ENCODE data around the gene CLDN19. TPM values are rescaled to one million over a fixed set of nuclear protein-coding genes. Genes with fewer than 3 reads are reported as not detected.
"Not testable (repeated sequence)": the region's sequence is repeated elsewhere in the genome, so short reads cannot be mapped to it uniquely, and the experiment has no call there.

The CLDN19 gene
- total RNA-seq, 1 experiment from 2014 or later, result 12.2 TPM

- Histone ChIP-seq H3K27me3 (ENCODE audit: control insufficient read depth, insufficient read depth, low read length) (no peaks in the 10 kb centered on the region), H3K4me3 (ENCODE audit: insufficient read depth, low read depth, low read length) (peak overlapping the region; percentile 100), H3K36me3 (replicated peaks; ENCODE audit: control insufficient read depth, insufficient read depth, low read length) (no peaks in the 10 kb centered on the region)
- DNase-seq, result no peak
Observed at GRCh38 chr1:42767510-42768000, 27.5 kb upstream of the CLDN19 start.

- Histone ChIP-seq H3K4me3 (ENCODE audit: insufficient read depth, low read depth, low read length) (peak within 1 kb of the TSS; percentile 100), H3K27me3 (ENCODE audit: control insufficient read depth, insufficient read depth, low read length) (no peaks in the 10 kb centered on the region), H3K36me3 (replicated peaks; ENCODE audit: control insufficient read depth, insufficient read depth, low read length) (peaks cover 2% of the 10 kb centered on the region; the same call in 1 of the 2 replicates)
- peak; percentile 99 for DNase-seq
Observed at GRCh38 chr1:42766741-42767509, 26.9 kb upstream of the CLDN19 start, which contains the start of the genes C1orf50 and P3H1. Gene C1orf50 (plus strand): TSS chr1:42767249. CDS start chr1:42767312, 63 bp downstream. Gene P3H1 (minus strand): TSS chr1:42767028. CDS start chr1:42766971, 57 bp downstream.

DNA sequence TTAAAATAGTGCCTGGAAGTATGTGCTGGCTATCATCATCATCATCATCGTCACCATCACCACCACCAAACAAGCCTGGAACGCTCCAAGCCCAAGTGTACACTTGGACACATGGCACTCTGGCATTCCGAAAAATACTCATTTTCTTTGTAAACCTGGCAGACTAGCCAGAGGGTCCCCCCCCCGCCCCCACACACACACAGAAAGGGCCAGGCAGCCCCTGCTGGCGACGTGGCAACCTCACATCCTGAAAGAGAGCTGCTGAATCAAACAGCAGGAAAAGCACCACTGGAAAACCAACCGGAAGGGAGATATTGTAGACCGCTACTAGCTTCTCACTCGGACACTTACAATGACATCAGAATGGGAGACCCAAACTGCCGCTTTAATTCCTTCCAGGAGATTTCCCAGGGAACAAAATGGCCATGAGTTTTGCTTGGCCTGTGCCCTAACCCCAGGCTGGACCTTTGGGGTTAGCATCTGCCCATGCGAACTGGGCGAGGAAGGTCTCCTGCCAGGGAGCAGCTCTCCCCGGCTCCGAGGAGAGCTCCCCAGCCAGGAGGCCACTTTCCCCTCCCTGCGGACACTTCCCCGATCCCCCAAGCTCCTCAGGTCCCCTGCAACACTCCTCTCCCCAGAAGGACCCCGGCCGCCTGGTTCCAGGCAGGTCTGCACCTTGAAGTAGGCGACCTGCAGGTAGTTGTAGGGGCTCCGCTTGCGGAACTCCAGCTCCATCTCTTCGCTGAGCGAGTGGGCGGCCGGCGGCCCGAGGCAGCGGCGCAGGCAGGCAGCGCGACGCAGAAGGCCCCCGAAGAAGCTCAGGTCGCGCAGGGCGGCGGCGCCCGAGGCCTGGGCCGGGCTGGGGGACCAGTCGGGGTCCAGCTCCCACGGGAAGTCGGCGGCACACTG is 26.1 kb upstream of the CLDN19 start:
- peak; percentile 74 for DNase-seq
- peaks cover 2% of the 10 kb centered on the region for H3K36me3 ChIP-seq (replicated peaks; ENCODE audit: control insufficient read depth, insufficient read depth, low read length)
- peak overlapping the region; percentile 82 for H3K4me3 ChIP-seq (ENCODE audit: insufficient read depth, low read depth, low read length)
- no peaks in the 10 kb centered on the region for H3K27me3 ChIP-seq (ENCODE audit: control insufficient read depth, insufficient read depth, low read length)

DNA sequence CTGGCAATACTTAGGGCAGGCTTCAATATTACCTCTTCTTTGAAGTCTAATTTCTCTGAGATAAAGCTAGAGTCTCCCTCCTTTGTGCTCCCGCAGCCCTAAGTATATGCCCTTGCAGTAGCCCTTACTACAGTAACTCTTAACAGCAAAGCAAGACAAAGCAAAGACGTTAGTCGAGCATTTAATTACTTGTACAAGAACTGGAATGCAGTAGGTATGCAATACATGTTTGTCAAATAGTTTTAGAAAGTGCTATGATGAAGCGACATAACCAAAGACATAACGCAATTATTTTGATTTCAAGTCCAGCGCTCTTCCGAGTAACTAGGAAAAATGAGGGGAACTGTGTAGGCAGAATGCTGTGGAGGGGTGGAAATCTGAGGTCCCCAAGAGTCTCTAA is 25.2 kb upstream of the CLDN19 start:
- peak overlapping the region; percentile 82 for H3K4me3 ChIP-seq (ENCODE audit: insufficient read depth, low read depth, low read length)
- peaks cover 2% of the 10 kb centered on the region for H3K36me3 ChIP-seq (replicated peaks; ENCODE audit: control insufficient read depth, insufficient read depth, low read length)
- DNase-seq, result no peak
- H3K27me3 ChIP-seq (ENCODE audit: control insufficient read depth, insufficient read depth, low read length), result no peaks in the 10 kb centered on the region

GRCh38 chr1:42762269-42762668 is 22.2 kb upstream of the CLDN19 start:
- no peaks in the 10 kb centered on the region for H3K27me3 ChIP-seq (ENCODE audit: control insufficient read depth, insufficient read depth, low read length)
- H3K4me3 ChIP-seq (ENCODE audit: insufficient read depth, low read depth, low read length), result no peak overlapping the region
- no peak for DNase-seq
- H3K36me3 ChIP-seq (replicated peaks; ENCODE audit: control insufficient read depth, insufficient read depth, low read length), result peaks cover 12% of the 10 kb centered on the region

GRCh38 chr1:42761567-42761966 is 21.5 kb upstream of the CLDN19 start:
- DNase-seq, result no peak
- H3K27me3 ChIP-seq (ENCODE audit: control insufficient read depth, insufficient read depth, low read length), result no peaks in the 10 kb centered on the region
- peaks cover 12% of the 10 kb centered on the region for H3K36me3 ChIP-seq (replicated peaks; ENCODE audit: control insufficient read depth, insufficient read depth, low read length)
- H3K4me3 ChIP-seq (ENCODE audit: insufficient read depth, low read depth, low read length), result no peak overlapping the region

DNA sequence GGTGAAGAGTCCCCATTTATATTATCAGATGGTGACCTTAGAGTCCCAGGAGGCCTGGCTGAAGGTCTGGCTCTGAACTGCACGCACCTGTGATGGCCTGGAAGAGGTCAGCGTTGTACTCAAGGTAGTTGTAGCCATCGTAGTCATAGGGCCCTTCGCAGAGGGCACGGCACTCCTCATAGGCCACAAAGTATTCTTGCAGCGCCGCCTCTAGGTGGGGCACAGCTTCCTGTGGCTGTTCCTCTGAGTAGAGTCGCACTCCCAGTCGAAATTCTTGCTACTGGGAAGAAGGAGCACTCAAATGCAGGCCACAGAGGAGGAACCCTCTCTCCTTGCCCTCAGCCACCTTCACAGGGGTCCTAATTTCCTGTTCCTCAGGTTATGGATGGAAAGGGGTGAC is 19.1 kb upstream of the CLDN19 start:
- peak; percentile 59 for DNase-seq
- Histone ChIP-seq H3K4me3 (ENCODE audit: insufficient read depth, low read depth, low read length) (no peak overlapping the region), H3K36me3 (replicated peaks; ENCODE audit: control insufficient read depth, insufficient read depth, low read length) (peaks cover 30% of the 10 kb centered on the region), H3K27me3 (ENCODE audit: control insufficient read depth, insufficient read depth, low read length) (no peaks in the 10 kb centered on the region)

GRCh38 chr1:42758641-42759040 is 18.6 kb upstream of the CLDN19 start:
- H3K36me3 ChIP-seq (replicated peaks; ENCODE audit: control insufficient read depth, insufficient read depth, low read length), result peaks cover 33% of the 10 kb centered on the region
- H3K4me3 ChIP-seq (ENCODE audit: insufficient read depth, low read depth, low read length), result no peak overlapping the region
- no peak for DNase-seq
- no peaks in the 10 kb centered on the region for H3K27me3 ChIP-seq (ENCODE audit: control insufficient read depth, insufficient read depth, low read length)

DNA sequence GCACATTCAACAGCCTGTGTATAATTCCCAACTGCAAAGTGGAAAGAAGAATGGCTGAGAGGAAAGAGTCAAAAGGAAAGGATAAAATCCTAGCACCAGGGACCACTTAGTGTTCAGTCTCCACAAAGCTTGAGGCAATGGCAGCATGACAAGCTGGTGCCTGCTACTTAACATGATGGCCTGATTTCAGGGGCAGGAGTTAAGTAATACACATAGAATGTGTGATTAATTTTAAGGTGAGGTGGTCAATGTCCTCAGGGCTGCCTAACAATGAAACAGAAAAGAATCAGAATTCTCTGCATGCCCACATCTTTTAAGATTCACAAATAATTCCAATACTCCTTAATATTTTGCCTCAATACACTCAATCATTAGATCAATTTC is 17.8 kb upstream of the CLDN19 start:
- no peaks in the 10 kb centered on the region for H3K27me3 ChIP-seq (ENCODE audit: control insufficient read depth, insufficient read depth, low read length)
- DNase-seq, result no peak
- H3K4me3 ChIP-seq (ENCODE audit: insufficient read depth, low read depth, low read length), result no peak overlapping the region
- H3K36me3 ChIP-seq (replicated peaks; ENCODE audit: control insufficient read depth, insufficient read depth, low read length), result peaks cover 35% of the 10 kb centered on the region

DNA sequence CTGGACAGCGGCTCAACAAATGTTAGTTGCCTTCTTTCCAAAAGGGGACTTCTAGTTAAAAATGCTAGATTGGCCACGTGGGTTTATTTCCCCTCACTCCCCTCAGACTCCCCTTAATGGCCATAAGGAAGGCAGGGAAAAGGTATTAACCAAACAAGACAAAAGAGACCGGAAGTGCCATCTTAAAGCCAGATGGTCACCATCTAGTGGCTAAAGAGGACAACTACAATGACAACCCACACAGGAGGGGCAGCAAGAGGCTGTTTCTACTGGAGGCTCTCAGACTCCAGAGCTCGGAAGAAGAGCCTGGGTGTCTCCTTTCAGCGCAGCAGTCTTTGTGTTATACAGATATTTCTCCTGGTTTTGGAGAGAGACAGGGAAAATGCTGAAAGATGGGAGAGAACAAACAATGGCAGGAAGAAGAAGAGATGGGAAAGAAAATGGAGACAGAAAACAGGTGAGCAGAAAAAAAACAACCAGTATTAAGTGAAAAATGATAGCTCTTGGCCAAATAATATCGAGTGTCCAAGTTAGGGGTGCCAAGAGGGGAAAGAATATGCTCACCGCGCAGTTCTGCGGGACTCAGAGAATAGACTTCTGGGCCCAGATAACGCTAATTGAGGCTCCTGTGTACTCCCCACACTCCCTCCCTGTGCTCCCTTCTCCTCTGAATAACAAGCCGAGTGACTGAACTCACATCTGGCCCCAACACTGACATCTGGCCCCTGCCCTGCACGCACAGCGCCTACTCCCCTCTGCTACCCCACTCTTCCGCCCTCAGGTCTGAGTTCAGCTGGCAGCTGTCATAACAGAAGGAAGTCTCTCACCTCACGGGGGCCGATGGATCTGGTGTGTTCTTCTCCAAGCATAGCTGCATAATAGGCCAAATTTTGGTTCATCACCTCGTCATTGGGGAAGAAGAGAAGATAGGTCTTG is 17.2 kb upstream of the CLDN19 start:
- no peaks in the 10 kb centered on the region for H3K27me3 ChIP-seq (ENCODE audit: control insufficient read depth, insufficient read depth, low read length)
- H3K36me3 ChIP-seq (replicated peaks; ENCODE audit: control insufficient read depth, insufficient read depth, low read length), result peaks cover 39% of the 10 kb centered on the region
- peak; percentile 80 for DNase-seq
- no peak overlapping the region for H3K4me3 ChIP-seq (ENCODE audit: insufficient read depth, low read depth, low read length)

- Histone ChIP-seq H3K36me3 (replicated peaks; ENCODE audit: control insufficient read depth, insufficient read depth, low read length) (peaks cover 51% of the 10 kb centered on the region), H3K27me3 (ENCODE audit: control insufficient read depth, insufficient read depth, low read length) (no peaks in the 10 kb centered on the region), H3K4me3 (ENCODE audit: insufficient read depth, low read depth, low read length) (no peak overlapping the region)
- no peak for DNase-seq
Observed at GRCh38 chr1:42753070-42753469, 13.0 kb upstream of the CLDN19 start.

- Histone ChIP-seq H3K27me3 (ENCODE audit: control insufficient read depth, insufficient read depth, low read length) (no peaks in the 10 kb centered on the region), H3K4me3 (ENCODE audit: insufficient read depth, low read depth, low read length) (no peak overlapping the region), H3K36me3 (replicated peaks; ENCODE audit: control insufficient read depth, insufficient read depth, low read length) (peaks cover 50% of the 10 kb centered on the region)
- no peak for DNase-seq
Observed at GRCh38 chr1:42752284-42752683, 12.2 kb upstream of the CLDN19 start.

DNA sequence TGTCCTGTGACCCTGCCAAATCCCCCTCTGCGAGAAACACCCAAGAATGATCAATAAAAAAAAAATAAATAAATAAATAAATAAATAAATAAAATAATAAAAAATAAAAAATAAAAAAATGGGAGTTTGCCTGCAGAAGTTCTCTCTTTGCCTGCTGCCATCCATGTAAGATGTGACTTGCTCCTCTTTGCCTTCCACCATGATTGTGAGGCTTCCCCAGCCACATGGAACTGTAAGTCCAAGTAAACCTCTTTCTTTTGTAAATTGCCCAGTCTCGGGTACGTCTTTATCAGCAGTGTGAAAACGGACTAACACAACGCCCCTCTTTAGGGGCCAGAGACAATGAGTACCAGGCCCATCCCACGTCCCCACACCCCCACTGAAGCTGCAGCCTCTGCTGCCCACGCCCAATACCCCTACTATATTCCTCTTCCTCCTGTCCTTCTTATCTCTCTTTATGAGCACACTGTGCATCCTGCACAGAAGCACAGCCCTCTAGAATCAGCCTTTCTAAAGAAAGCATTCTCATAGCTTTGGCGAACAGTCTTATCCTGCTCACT is 11.6 kb upstream of the CLDN19 start:
- not testable (repeated sequence) for H3K4me3 ChIP-seq (ENCODE audit: insufficient read depth, low read depth, low read length); DNase-seq; H3K27me3 ChIP-seq (ENCODE audit: control insufficient read depth, insufficient read depth, low read length)
- peaks cover 52% of the 10 kb centered on the region for H3K36me3 ChIP-seq (replicated peaks; ENCODE audit: control insufficient read depth, insufficient read depth, low read length)

Data from H7 (cell line).